ENCODE results near the gene MRPL27. TPM values are rescaled to one million over a fixed set of nuclear protein-coding genes. Genes with fewer than 3 reads are reported as not detected.

MRPL27 gene
- total RNA-seq, 1 donor from 2014 or later = 57.5 TPM

DNA sequence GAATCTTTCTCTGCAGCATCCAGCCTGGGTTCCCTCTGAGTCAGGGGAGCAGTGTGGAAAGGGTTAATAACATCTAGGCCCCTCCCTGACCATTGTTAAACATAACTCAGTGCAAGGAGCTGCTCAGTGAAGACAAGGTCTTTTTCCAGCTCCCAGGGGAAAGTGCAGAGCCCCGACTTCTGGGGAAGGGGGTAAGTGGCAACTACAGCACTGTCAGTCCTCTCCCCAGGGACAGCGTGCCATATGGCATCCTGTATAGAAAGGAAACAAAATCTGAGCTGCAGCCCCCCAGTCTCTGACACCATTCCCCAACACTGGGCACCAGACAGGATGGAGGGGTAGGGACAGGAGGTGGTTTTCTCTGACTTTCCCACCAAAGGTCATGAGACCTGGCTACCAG is 7.8 kb downstream of the MRPL27 start:
- H3K27me3 Mint-ChIP-seq (ENCODE audit: low read depth) = no peaks in the 10 kb centered on the region
- no peak overlapping the region for H3K4me3 Mint-ChIP-seq
- no peaks in the 10 kb centered on the region for H3K9me3 Mint-ChIP-seq
- peak overlapping the region; percentile 59 for H3K27ac Mint-ChIP-seq
- DNase-seq (ENCODE audit: low spot score in 2 of 2, unreplicated experiment in 2 of 2) = no peak
- TF ChIP-seq, protein P1, sequence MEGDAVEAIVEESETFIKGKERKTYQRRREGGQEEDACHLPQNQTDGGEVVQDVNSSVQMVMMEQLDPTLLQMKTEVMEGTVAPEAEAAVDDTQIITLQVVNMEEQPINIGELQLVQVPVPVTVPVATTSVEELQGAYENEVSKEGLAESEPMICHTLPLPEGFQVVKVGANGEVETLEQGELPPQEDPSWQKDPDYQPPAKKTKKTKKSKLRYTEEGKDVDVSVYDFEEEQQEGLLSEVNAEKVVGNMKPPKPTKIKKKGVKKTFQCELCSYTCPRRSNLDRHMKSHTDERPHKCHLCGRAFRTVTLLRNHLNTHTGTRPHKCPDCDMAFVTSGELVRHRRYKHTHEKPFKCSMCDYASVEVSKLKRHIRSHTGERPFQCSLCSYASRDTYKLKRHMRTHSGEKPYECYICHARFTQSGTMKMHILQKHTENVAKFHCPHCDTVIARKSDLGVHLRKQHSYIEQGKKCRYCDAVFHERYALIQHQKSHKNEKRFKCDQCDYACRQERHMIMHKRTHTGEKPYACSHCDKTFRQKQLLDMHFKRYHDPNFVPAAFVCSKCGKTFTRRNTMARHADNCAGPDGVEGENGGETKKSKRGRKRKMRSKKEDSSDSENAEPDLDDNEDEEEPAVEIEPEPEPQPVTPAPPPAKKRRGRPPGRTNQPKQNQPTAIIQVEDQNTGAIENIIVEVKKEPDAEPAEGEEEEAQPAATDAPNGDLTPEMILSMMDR (IDR thresholded peaks at IDR 0.05; ENCODE audit: unreplicated experiment) = no peak
- peaks cover 18% of the 10 kb centered on the region for H3K4me1 Mint-ChIP-seq
- H3K36me3 Mint-ChIP-seq = peaks cover 14% of the 10 kb centered on the region

GRCh38 chr17:50364715-50365114 is 8.3 kb downstream of the MRPL27 start:
- no peak for DNase-seq (ENCODE audit: low spot score in 2 of 2, unreplicated experiment in 2 of 2)
- Mint-ChIP-seq H3K4me3 (no peak overlapping the region), H3K9me3 (no peaks in the 10 kb centered on the region), H3K4me1 (peaks cover 18% of the 10 kb centered on the region), H3K27ac (peak overlapping the region; percentile 85), H3K27me3 (ENCODE audit: low read depth) (no peaks in the 10 kb centered on the region), H3K36me3 (peaks cover 13% of the 10 kb centered on the region)
- TF ChIP-seq, protein P1 (IDR thresholded peaks at IDR 0.05; ENCODE audit: unreplicated experiment) = no peak

DNA sequence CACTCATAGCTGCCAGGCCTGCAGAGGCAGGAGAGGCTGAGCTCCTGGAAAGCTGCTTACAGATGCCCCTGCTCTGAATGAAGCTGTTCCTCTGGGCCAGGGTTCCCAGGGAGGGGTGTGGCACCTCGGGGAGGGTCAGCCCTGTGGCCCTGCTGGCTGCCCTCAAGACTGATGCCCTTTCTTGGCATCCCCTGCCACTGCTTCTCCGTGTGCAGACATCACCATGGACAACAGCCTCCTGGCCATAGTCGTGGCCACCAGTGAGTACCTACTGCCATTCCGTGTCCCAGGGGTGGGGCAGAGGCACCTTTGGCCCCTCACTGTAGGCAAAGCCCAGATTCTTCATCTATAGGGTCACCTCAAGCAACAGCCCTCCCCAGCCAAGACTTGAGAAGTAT is 8.9 kb downstream of the MRPL27 start:
- H3K36me3 Mint-ChIP-seq = peaks cover 13% of the 10 kb centered on the region
- H3K4me3 Mint-ChIP-seq = no peak overlapping the region
- DNase-seq (ENCODE audit: low spot score in 2 of 2, unreplicated experiment in 2 of 2) = no peak
- peaks cover 18% of the 10 kb centered on the region for H3K4me1 Mint-ChIP-seq
- TF ChIP-seq, protein P1 (IDR thresholded peaks at IDR 0.05; ENCODE audit: unreplicated experiment) = no peak
- H3K27ac Mint-ChIP-seq = peak overlapping the region; percentile 85
- H3K27me3 Mint-ChIP-seq (ENCODE audit: low read depth) = no peaks in the 10 kb centered on the region
- H3K9me3 Mint-ChIP-seq = no peaks in the 10 kb centered on the region

DNA sequence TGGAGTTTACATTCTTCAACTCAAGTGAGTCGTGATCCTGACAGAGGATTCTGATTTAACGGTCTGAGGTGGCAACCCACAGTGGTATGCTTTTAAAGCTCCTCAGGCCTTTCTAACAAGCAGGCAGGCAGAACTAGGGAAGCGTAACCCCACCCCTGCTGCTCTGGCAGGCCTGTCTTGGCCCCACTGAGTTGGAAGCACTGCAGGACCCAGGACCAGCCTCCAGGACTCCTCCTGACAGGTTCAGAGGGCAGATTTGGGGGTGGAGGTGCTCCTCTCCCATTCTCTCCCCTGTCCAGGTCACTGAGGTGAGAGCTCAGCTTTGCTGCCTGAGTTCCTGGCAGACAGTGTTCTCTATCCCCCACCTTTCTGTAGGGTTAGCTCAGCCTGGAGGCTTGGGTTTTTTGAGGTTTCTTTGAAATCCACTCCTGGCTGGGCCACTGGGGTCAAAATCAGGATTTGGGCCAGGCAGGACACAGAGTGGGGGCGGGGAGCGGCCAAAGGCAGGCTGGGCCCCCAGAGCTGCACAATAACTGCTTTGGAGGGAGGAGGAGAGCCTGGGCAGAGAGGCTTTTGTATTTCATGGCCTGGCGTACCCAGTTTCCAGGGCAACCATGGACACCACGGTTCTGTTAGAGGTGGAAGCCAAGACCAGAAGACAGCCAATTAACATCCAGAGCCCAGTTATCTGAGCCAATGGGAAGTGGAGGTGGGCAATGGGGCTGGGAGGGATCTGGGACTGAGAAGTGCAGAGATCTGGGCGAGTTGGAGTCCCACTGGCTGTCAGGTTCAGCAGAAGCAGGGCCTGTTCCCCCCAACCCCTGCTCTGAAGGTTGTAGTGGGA is 9.5 kb downstream of the MRPL27 start:
- TF ChIP-seq, protein P1 (IDR thresholded peaks at IDR 0.05; ENCODE audit: unreplicated experiment) = no peak
- Mint-ChIP-seq H3K4me1 (peaks cover 18% of the 10 kb centered on the region), H3K27ac (no peak overlapping the region), H3K36me3 (peaks cover 12% of the 10 kb centered on the region), H3K9me3 (no peaks in the 10 kb centered on the region), H3K27me3 (ENCODE audit: low read depth) (no peaks in the 10 kb centered on the region), H3K4me3 (no peak overlapping the region)
- no peak for DNase-seq (ENCODE audit: low spot score in 2 of 2, unreplicated experiment in 2 of 2)

DNA sequence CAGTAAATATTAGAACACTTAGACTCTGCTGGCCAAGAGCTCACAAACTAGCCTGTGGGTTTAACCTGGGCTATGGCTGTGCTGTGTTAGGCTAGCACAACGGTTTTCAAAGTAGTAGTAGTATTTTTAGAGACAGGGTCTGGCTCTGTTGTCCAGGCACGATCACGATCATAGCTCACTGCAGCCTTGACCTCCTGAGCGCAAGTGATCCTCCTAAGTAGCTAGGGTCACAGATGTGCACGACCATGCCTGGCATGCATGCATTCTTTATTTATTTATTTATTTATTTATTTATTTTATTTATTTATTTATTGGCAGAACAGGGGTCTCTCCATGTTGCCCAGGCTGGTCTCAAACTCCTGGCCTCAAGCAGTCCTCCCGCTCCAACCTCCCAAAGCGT is 10.3 kb downstream of the MRPL27 start:
- H3K4me1 Mint-ChIP-seq = peaks cover 18% of the 10 kb centered on the region
- H3K9me3 Mint-ChIP-seq = no peaks in the 10 kb centered on the region
- H3K27me3 Mint-ChIP-seq (ENCODE audit: low read depth) = no peaks in the 10 kb centered on the region
- H3K36me3 Mint-ChIP-seq = peaks cover 4% of the 10 kb centered on the region
- TF ChIP-seq, protein P1 (IDR thresholded peaks at IDR 0.05; ENCODE audit: unreplicated experiment) = no peak
- H3K4me3 Mint-ChIP-seq = no peak overlapping the region
- DNase-seq (ENCODE audit: low spot score in 2 of 2, unreplicated experiment in 2 of 2) = no peak
- H3K27ac Mint-ChIP-seq = no peak overlapping the region

All from mesothelial cell of epicardium (in vitro differentiated cells).